ENCODE data around the gene WDFY1. TPM values are rescaled to one million over a fixed set of nuclear protein-coding genes. Genes with fewer than 3 reads are reported as not detected.

Gene WDFY1
- total RNA-seq (2021) (63.7 to 67.3 TPM (median 66.0 TPM) in 3 replicates), Bru-seq, nascent RNA (percentile 80 among the genes with signal in this experiment)
- long read RNA-seq, experiment 1, full-length matches to known transcripts, result 363 of 488 reads
- long read RNA-seq, experiment 1, partial matches to known transcripts, result 36 of 488 reads
- long read RNA-seq, experiment 1, other reads (novel, unspliced or antisense), result 89 of 488 reads
- long read RNA-seq, experiment 2, full-length matches to known transcripts, result 35 of 108 reads
- long read RNA-seq, experiment 2, partial matches to known transcripts, result 5 of 108 reads
- long read RNA-seq, experiment 2, other reads (novel, unspliced or antisense), result 68 of 108 reads
- long read RNA-seq, experiment 3, full-length matches to known transcripts, result 4 of 6 reads
- long read RNA-seq, experiment 3, partial matches to known transcripts, result 0 of 6 reads
- long read RNA-seq, experiment 3, other reads (novel, unspliced or antisense), result 2 of 6 reads

- Mint-ChIP-seq H3K36me3 (peaks cover 6% of the 10 kb centered on the region), H3K27ac (peak within 1 kb of the TSS; percentile 68), H3K27me3 (ENCODE audit: low read depth) (no peaks in the 10 kb centered on the region; the same call in 1 of the 2 replicates), H3K4me1 (peaks cover 55% of the 10 kb centered on the region), H3K4me3 (peak within 1 kb of the TSS; percentile 90), H3K9me3 (no peaks in the 10 kb centered on the region)
- peak; percentile 86 for DNase-seq (ENCODE audit: low spot score)
- ChIA-PET CTCF (no interaction called here), POLR2A (interaction anchor here (1.1 kb wide), 1 partner anchor 10 kb away, joined by 5 read pairs; no protein-coding TSS in a partner anchor)
- ATAC-seq, result peak; percentile 83
- no peak for TF ChIP-seq ATF1 (CRISPR knock-in tag; IDR thresholded peaks at IDR 0.05)
- peak; percentile 80 for TF ChIP-seq FOXP1 (CRISPR knock-in tag; IDR thresholded peaks at IDR 0.05; ENCODE audit: borderline replicate concordance)
- TF ChIP-seq NFATC4 (CRISPR knock-in tag; IDR thresholded peaks at IDR 0.05), result no peak
- TF ChIP-seq MYBL2 (CRISPR knock-in tag; IDR thresholded peaks at IDR 0.05), result peak; percentile 83; the same call in 1 of the 2 replicates
- TF ChIP-seq MXD4 (CRISPR knock-in tag; IDR thresholded peaks at IDR 0.05; ENCODE audit: borderline replicate concordance), result no peak
- no peak for TF ChIP-seq FOXJ3 (CRISPR knock-in tag; IDR thresholded peaks at IDR 0.05; ENCODE audit: borderline replicate concordance)
- TF ChIP-seq ATF3 (CRISPR knock-in tag; conservative IDR thresholded peaks at IDR 0.05), result no peak
- TF ChIP-seq TEAD4 (CRISPR knock-in tag; IDR thresholded peaks at IDR 0.05), result no peak
- TF ChIP-seq ERG (CRISPR knock-in tag; IDR thresholded peaks at IDR 0.05), result no peak; the same call in 1 of the 2 replicates
- TF ChIP-seq ETV6 (CRISPR knock-in tag; IDR thresholded peaks at IDR 0.05), result peak; percentile 93
- TF ChIP-seq TCF7 (CRISPR knock-in tag; IDR thresholded peaks at IDR 0.05; ENCODE audit: low read depth), result peak; percentile 76; the same call in 1 of the 2 replicates
- TF ChIP-seq IRF1 (CRISPR knock-in tag; IDR thresholded peaks at IDR 0.05), result peak; percentile 80; the same call in 1 of the 2 replicates
- TF ChIP-seq CDX4 (CRISPR knock-in tag; IDR thresholded peaks at IDR 0.05; ENCODE audit: borderline replicate concordance), result no peak
- no peak for TF ChIP-seq ZNF671 (CRISPR knock-in tag; IDR thresholded peaks at IDR 0.05)
- TF ChIP-seq CREB1 (CRISPR knock-in tag; IDR thresholded peaks at IDR 0.05), result no peak
- TF ChIP-seq ARID4B (CRISPR knock-in tag; IDR thresholded peaks at IDR 0.05; ENCODE audit: borderline replicate concordance), result peak; percentile 82; the same call in 1 of the 2 replicates
- peak; percentile 80; the same call in 1 of the 2 replicates for TF ChIP-seq NR3C1 (CRISPR knock-in tag; conservative IDR thresholded peaks at IDR 0.05; ENCODE audit: low read depth)
- peak; percentile 85; the same call in 1 of the 2 replicates for TF ChIP-seq TEAD1 (CRISPR knock-in tag; IDR thresholded peaks at IDR 0.05)
- TF ChIP-seq PREB (CRISPR knock-in tag; IDR thresholded peaks at IDR 0.05; ENCODE audit: borderline replicate concordance), result no peak
- peak; percentile 91 for TF ChIP-seq USF2 (CRISPR knock-in tag; IDR thresholded peaks at IDR 0.05)
- no peak for TF ChIP-seq NR1H2 (CRISPR knock-in tag; IDR thresholded peaks at IDR 0.05)
- TF ChIP-seq STAT6 (CRISPR knock-in tag; conservative IDR thresholded peaks at IDR 0.05; ENCODE audit: low read depth), result no peak
Measured at GRCh38 chr2:223944703-223945531, at the start of gene WDFY1. WDFY1 (minus strand) TSS chr2:223945335; CDS start chr2:223945284, 51 bp downstream.
